ENCODE results near the gene RASSF6.

DNA sequence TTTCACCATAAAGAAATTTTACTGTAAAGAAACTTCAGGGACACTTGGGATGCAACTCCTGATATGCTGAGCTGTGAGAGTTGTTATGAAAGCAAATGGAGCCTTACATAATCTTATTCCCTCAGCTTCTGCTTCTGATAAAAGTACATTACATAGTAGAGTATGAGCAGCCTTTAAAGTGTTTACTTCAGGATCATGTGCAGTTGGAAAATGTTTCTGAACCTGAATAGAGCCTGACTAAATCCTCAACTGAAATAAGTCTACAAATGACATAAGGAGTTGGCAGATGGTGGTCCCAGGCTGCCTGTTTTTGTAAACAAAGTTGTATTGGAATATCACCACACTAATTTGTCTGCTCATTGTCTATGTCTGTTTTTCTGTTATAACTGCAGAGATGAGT, 19.3 kb downstream of the RASSF6 start:
- TF ChIP-seq, protein P1, sequence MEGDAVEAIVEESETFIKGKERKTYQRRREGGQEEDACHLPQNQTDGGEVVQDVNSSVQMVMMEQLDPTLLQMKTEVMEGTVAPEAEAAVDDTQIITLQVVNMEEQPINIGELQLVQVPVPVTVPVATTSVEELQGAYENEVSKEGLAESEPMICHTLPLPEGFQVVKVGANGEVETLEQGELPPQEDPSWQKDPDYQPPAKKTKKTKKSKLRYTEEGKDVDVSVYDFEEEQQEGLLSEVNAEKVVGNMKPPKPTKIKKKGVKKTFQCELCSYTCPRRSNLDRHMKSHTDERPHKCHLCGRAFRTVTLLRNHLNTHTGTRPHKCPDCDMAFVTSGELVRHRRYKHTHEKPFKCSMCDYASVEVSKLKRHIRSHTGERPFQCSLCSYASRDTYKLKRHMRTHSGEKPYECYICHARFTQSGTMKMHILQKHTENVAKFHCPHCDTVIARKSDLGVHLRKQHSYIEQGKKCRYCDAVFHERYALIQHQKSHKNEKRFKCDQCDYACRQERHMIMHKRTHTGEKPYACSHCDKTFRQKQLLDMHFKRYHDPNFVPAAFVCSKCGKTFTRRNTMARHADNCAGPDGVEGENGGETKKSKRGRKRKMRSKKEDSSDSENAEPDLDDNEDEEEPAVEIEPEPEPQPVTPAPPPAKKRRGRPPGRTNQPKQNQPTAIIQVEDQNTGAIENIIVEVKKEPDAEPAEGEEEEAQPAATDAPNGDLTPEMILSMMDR (IDR thresholded peaks at IDR 0.05): no peak
- TF ChIP-seq EZH2 (IDR thresholded peaks at IDR 0.05; ENCODE audit: borderline replicate concordance, insufficient read depth, low read depth, low read length, poor library complexity, severe bottlenecking): no peak

Data from B cell (primary cell).